Brain microvascular endothelial cell (primary cell): Measurements from ENCODE around the gene TMBIM4.

Experiments
- DNase-seq: peaks from one replicate; pipeline ENCODE4 v3.0.0-alpha.2; 2020
- H3K27ac ChIP-seq: fragments of 250-450 bp; sonication (Bioruptor Pico); 2 replicates; pipeline ENCODE4 v1.5.1; 2020; ENCODE audit warnings: mild to moderate bottlenecking, moderate library complexity
- H3K27me3 ChIP-seq: fragments of 250-450 bp; sonication (Bioruptor Pico); replicated peaks from 2 replicates; pipeline ENCODE4 v1.5.1; 2020; ENCODE audit warnings: mild to moderate bottlenecking
- H3K36me3 ChIP-seq: fragments of 250-450 bp; sonication (Bioruptor Pico); replicated peaks from 2 replicates; pipeline ENCODE4 v1.5.1; 2020; ENCODE audit warnings: mild to moderate bottlenecking
- H3K4me3 ChIP-seq: 2 replicates; pipeline ENCODE4 v1.5.1; 2011; ENCODE audit warnings: low read depth, mild to moderate bottlenecking, control low read depth, low read length, moderate library complexity
- in situ Hi-C: cut with HindIII; loops from 2 replicates; pipeline ENCODE4 v1.10.0; 2017; ENCODE audit warnings: low sequenced_read_pairs, low pct_ligation_motif_present
- TF ChIP-seq, protein P1 (sequence below): IDR thresholded peaks from 2 replicates; pipeline ENCODE4 v1.5.1; 2011; ENCODE audit warnings: low read depth, mild to moderate bottlenecking, moderate library complexity, low read length, control low read depth, inconsistent platforms; ENCODE audit errors: missing control alignments

TMBIM4 gene

DNA sequence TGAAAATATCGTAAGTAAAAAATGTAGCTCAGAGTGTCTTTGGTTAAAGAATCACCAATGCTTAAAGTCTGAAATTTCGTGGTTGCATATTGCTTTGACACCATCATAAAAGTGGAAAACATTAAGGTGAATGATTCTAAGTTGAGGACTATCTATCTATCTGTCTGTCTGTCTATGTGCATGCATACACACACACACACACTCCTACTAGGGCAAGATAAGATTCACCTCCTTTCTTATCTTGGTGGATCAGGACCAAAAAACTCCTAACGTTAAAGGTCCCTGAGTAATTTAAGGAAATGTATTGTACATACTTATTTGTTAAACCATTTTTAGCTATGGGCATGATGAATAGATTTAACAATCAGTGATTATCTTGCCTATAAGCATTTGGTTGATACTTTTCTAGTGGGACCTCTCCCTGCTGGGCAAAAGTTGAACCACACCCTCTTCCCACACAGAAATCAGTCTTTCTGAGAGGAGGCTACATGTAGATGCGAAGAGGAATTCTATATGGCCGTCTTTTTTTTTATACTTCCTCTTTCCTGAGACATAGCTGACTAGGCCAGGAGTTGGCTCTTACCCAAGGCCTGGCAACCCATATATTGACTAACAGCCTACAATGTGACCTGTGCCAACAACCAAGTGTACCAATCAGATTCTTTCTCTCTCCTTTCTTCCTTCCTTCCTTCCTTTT lies 19.9 kb downstream of the TMBIM4 start:
- Histone ChIP-seq H3K4me3 (no peak overlapping the region), H3K27me3 (no peaks in the 10 kb centered on the region), H3K27ac (no peak overlapping the region), H3K36me3 (no peaks in the 10 kb centered on the region)
- no peak for DNase-seq
- TF ChIP-seq, protein P1, sequence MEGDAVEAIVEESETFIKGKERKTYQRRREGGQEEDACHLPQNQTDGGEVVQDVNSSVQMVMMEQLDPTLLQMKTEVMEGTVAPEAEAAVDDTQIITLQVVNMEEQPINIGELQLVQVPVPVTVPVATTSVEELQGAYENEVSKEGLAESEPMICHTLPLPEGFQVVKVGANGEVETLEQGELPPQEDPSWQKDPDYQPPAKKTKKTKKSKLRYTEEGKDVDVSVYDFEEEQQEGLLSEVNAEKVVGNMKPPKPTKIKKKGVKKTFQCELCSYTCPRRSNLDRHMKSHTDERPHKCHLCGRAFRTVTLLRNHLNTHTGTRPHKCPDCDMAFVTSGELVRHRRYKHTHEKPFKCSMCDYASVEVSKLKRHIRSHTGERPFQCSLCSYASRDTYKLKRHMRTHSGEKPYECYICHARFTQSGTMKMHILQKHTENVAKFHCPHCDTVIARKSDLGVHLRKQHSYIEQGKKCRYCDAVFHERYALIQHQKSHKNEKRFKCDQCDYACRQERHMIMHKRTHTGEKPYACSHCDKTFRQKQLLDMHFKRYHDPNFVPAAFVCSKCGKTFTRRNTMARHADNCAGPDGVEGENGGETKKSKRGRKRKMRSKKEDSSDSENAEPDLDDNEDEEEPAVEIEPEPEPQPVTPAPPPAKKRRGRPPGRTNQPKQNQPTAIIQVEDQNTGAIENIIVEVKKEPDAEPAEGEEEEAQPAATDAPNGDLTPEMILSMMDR: peak; percentile 42
- in situ Hi-C loops: no loop called here

DNA sequence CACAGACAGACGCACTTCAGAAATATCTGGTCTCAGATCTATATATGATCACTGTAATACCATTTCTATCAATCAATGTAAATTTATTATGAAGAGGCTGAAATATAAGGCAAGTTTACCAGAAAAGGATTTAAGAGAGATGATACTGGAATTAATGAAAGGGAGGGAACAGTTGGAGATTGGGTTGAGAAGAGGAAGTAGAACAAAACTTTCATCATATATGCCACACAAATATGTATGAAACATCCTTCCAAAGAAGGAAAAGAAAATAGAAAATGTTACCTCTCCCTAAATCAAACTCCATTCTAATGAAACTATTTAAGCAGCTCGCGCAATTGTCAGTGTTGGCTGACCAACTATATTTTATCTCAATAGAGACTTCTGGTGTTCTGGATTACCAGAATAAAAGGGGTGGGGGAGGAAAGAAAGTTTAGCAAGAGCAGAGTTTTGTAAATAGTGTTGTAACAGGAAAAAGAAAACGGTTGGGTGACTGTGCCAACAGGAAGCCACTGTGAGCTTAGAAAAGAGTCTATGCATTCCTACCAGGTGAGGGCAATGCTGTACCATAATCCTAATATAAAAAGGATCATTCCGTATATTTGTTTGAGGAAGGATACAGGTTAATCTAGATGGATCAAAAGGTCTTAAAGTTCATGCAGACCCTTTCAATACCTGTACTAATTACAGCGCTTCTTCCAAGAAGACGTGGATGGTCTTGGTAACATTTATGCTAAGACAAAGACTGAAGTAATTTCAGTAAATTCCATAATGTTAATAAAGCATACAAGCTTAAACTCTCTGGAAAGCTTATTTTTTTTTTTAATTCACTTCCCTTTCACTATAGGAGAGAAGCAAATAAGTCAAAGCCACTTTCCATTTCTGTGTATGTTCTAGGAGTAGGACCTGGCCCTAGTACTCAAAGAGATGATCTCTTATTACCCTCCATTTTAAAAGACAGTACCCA lies 24.7 kb downstream of the TMBIM4 start:
- Histone ChIP-seq H3K27me3 (no peaks in the 10 kb centered on the region), H3K27ac (no peak overlapping the region), H3K36me3 (no peaks in the 10 kb centered on the region), H3K4me3 (no peak overlapping the region)
- TF ChIP-seq, protein P1: peak; percentile 72
- DNase-seq: peak; percentile 59
- in situ Hi-C loops: no loop called here

DNA sequence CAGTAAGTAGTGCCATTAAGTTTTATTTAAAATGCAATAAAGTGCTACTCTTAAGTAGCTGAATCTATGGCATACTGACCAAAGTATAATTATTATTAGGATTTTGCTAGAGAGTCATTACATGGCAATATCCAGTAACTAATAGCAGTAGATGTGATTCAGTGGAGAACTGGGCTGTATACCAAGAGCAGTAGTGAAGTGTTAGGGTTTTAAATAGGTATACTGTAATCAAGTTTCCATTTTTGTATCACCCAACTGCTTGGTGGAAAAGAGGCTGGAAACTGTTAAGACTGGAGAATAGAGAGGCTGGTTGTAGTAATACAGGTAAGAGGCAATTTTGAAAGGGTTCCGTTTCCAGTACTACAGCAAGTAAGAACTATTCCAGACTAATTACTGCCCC lies 25.9 kb downstream of the TMBIM4 start:
- peaks cover 4% of the 10 kb centered on the region for H3K36me3 ChIP-seq
- TF ChIP-seq, protein P1: no peak
- H3K27ac ChIP-seq: no peak overlapping the region
- in situ Hi-C loops: no loop called here
- no peak overlapping the region for H3K4me3 ChIP-seq
- no peaks in the 10 kb centered on the region for H3K27me3 ChIP-seq
- DNase-seq: no peak

DNA sequence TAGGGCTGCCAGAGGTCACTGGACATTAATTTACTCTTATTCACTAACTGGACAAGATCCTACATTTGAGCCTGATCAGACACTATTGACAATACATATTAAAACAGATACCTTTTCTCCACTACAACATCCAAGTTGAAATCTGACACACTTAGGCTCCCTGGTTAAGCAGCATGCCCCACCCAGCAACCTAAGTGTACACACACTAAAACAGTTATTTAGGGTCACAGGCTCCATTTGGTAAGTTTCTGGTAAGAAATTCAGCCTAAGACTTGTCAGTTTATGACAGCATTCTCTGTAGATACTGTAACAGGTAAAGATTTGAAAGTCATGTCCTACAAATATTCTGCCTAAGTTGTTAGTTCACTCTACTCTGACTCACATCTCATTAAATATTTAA lies 27.0 kb downstream of the TMBIM4 start:
- Histone ChIP-seq H3K27me3 (no peaks in the 10 kb centered on the region), H3K27ac (no peak overlapping the region), H3K36me3 (peaks cover 4% of the 10 kb centered on the region), H3K4me3 (no peak overlapping the region)
- in situ Hi-C loops: no loop called here
- TF ChIP-seq, protein P1: no peak
- no peak for DNase-seq

DNA sequence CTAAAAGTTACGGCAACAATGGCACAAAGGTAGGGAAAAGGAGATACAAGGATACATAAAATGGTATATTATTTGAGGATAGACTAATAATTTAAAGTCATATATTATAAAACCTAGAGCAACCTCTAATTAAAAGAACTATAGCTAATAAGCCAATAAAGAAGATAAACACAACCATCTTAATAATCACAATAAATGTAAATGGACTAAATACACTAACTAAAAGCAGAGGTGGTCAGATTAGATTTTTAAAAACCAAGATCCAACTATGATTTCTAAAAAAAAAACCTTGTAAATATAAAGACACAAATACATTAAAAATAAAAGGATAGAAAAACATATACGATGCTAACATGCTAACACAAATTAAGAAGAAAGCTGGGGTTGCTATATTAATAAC lies 28.5 kb downstream of the TMBIM4 start:
- Histone ChIP-seq H3K27me3 (no peaks in the 10 kb centered on the region), H3K36me3 (peaks cover 7% of the 10 kb centered on the region), H3K4me3 (no peak overlapping the region), H3K27ac (no peak overlapping the region)
- DNase-seq: no peak
- TF ChIP-seq, protein P1: no peak
- in situ Hi-C loops: no loop called here
